GM18907 (cell line): ENCODE measurements around the gene NAPB.
A peak's percentile ranks its signal among the peaks of the same experiment; 100 is the strongest.

ENCODE experiments used
- ATAC-seq: cut with Tn5 transposase; IDR thresholded peaks from one replicate; pipeline ENCODE4 v1.9.1; 2021; ENCODE audit warnings: mild to moderate bottlenecking, moderate library complexity; ENCODE audit not compliant: unreplicated experiment

NAPB gene

GRCh38 chr20:23438661-23439060, 17.4 kb upstream of the NAPB start:
- no peak for ATAC-seq

GRCh38 chr20:23437126-23437899, 16.0 kb upstream of the NAPB start:
- ATAC-seq = no peak

DNA sequence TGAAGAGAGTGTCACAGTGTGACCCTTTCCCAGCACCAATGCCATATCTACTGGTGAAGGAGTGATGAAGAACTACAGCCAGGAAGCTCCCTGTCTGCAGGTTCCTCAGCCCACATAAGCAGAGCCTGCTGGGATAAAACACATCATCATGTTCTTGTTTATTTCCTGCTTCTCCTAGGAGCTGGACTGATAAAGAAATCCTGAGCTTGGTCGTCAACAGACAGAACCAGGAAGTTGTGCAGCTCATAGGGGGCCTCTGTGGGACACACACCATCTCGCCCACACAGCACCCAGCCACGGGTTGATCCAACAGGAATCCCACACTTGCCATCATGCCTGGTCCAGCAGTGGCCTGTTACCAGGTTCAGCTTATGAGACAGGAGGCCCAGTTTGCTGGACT, 15.4 kb upstream of the NAPB start:
- ATAC-seq = no peak

DNA sequence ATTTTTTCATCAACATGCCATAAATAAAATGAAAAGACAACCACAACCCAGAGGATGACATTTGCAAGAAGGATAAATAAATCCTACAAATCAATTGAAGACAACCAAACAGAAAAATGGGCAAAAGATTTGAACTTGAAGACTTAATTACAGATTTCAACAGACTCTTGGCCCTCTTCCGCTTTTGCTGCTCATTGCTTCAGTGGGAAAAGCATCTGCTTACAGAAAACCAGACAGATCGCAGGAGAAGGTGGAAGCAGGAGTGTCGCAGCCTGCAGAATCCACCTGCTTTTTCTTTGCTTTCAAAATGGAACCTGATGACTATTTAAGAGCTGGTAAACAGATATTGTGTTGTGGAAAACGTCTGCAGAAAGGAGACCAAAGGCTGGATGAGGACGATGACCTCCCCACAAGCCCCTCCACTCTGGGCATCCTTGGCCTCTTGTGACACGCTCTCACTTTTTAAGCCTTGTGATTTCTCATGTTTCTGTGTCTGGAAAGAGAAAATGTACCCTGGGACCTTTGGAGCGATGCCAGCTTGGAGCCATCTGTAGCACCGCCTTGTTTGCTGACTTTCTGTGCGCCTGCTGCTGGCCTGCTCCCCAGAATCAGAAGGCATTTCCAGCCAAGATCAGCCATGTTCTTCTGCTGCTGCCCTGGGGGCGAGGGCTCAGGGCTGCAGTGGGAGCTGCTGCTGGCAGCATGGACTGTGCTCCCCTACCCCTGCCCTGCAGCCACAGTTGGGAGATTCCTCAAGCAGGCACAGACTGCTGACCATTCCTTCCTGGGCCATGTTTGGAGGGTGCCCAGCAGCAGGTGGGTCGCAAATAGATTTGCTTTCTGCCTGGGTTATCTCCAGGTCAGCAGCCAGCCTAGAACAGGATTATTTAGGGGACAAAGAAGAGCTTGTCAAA, 14.6 kb upstream of the NAPB start:
- no peak for ATAC-seq

DNA sequence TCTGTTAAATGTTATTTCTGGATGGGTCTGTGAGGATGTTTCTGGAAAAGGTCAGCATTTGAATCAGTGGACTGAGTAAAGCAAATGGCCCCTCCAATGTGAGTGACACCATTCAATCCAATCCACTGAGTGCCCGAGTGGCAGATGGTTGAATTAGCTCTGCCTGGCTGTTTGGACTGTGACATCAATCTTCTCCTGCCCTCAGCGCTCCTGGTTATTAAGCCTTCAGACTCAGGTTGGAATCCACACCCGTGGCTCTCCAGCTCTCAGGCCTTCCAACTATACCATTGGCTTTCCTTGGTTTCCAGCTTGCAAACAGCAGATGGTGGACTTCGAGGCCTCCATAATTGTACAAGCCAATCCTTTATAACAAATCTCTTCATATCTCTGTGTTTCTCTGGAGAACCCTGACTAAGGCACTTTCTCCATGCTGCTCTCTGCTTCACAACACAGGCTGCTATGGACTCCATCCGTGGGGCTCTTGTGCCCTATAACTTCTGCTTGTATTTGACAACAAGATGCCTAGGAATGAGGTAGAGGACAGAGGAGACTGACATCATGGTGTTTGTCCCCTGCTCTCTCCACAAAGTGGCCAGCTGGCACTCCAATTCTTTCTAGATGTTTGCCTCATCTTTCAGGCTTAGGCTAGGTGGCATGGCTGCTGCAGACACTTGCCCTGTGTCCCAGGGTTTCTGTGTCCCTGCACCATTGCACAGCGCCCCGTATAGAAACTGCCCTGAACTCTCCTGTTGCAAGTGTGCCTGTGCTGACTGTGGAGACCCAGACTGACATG, 13.4 kb upstream of the NAPB start:
- no peak for ATAC-seq

- ATAC-seq = no peak
Observed at GRCh38 chr20:23433628-23434027, 12.3 kb upstream of the NAPB start.

GRCh38 chr20:23425129-23425528, 3.8 kb upstream of the NAPB start:
- no peak for ATAC-seq

GRCh38 chr20:23419995-23420901, 1.0 kb downstream of the NAPB start:
- peak; percentile 29 for ATAC-seq

DNA sequence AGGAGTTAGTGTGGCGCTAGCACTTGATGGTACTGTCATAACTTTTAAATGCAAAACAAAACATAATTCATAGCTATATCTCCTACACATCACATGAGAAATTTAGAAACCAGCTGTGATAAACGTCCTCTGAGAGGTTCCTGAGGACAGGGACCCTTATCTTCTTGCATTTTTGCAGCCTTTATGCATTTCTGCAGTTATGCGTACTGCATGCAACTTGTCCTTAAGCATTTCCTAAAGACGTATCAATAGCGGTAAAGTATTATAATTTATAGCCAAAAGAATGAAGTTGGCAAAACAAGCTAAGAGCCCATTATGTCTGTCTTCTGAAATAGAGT, 1.7 kb downstream of the NAPB start:
- no peak for ATAC-seq

- ATAC-seq = no peak
Observed at GRCh38 chr20:23417861-23418260, 3.4 kb downstream of the NAPB start.

DNA sequence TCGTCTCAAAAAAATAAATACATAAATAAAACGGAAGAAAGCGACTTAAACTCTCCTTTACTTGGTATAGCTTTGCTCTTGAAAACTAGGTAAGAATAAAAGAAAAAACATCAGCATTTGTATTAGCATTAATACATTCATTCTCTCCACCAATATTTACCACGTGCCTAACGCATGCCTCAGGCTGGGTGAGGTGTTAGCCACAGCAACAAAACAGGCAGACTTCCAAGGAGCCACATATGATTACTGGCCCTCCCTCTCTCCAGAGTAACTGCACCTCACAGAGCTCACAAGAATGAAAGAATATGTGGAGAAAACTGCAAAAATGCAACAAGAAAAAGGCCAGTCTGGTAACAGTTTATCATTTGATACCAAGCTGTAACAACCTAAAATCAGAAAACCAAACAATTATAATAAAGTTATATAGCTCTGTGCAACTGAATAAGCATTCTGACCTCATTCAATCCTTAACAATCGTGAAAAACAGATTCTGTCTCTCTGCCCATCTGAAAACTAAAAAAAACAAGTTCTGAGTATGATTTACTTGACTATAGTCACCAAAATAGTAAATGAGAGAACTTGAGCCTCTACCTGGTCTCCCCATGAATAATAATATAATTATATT, 5.2 kb downstream of the NAPB start:
- ATAC-seq = no peak

DNA sequence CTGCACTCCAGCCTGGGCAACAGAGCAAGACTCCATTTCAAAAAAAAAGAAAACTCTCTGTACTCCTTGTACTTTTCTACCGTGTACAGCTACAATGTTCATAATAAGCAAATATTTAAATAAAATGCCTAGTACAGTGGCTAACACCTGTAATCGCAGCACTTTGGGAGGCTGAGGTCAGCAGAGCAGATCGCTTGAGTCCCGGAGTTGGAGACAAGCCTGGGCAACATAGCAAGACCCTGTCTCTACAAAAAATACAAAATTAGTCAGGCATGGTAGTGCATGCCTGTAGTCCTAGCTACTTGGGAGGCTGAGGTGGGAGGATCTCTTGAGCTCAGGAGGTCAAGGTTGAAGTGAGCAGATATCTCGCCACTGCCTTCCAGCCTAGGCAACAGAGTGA, 5.7 kb downstream of the NAPB start:
- ATAC-seq = no peak

- ATAC-seq = no peak
Observed at GRCh38 chr20:23414526-23415188, 6.6 kb downstream of the NAPB start.

DNA sequence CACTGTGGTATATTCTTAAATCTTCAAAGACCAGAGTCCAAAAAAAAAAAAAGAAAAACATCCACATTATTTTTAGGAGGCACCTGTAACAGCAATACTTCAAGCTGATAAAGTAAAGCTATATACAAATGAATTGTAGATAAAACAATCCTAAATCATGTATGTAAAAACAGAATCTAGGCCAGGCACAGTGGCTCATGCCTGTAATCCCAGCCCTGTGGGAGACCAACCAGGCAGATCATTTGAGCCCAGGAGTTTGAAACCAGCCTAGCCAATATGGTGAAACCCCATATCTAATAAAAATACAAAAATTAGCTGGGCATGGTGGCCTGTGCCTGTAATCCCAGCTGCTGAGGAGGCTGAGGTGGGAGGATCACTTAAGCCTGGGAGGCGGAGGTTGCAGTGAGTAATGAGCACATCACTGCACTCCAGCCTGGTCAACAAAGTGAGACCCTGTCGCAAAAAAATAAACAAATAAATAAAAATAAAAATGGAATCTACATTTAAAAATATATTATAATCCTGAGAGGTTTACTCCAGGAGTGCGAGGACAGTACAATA, 7.3 kb downstream of the NAPB start:
- ATAC-seq = no peak

GRCh38 chr20:23412026-23412425, 9.3 kb downstream of the NAPB start:
- no peak for ATAC-seq

GRCh38 chr20:23410916-23411695, 10.2 kb downstream of the NAPB start:
- ATAC-seq = no peak

DNA sequence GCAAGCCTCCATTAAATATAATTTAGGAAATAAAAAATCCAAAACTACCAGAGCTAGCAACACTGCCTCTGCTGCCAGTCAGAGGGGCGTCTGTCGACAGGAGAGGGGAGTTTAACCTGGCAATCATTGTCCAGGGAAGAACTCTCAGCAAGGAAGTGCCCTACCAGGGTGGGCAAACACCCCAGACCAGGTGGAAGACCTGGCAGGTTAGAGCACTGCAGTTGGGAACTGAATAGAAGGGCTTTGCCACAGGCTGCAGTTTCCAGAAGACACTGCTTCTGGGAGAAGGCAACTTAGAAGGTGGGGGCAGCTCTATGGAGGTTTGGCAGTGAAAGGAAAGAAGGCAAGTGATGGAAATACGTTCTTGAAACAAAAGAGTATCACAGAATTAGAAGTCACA, 11.5 kb downstream of the NAPB start:
- no peak for ATAC-seq

GRCh38 chr20:23408957-23409356, 12.3 kb downstream of the NAPB start:
- no peak for ATAC-seq
